Stimulated activated naive CD8-positive, alpha-beta T cell treated with anti-CD3 and anti-CD28 coated beads, Interleukin-15, Interleukin-2, amounts not matched to agents 100 ng/mL and 50 ng/mL, for 24 hours (primary cell): ENCODE measurements around the gene TMC7.
"Not testable (repeated sequence)": the region's sequence is repeated elsewhere in the genome, so short reads cannot be mapped to it uniquely, and the experiment has no call there.

Experiments used
- H3K27ac Mint-ChIP-seq: one replicate; pipeline ENCODE4 v1.8.0; 2021; ENCODE audit warnings: mild to moderate bottlenecking, mixed read lengths
- H3K27me3 Mint-ChIP-seq: one replicate; pipeline ENCODE4 v1.8.0; 2021; ENCODE audit warnings: mixed read lengths
- H3K36me3 Mint-ChIP-seq: one replicate; pipeline ENCODE4 v1.8.0; 2021; ENCODE audit warnings: low read depth, mixed read lengths
- H3K4me1 Mint-ChIP-seq: one replicate; pipeline ENCODE4 v1.8.0; 2021; ENCODE audit warnings: low read depth, mixed read lengths
- H3K4me3 Mint-ChIP-seq: one replicate; pipeline ENCODE4 v1.8.0; 2021; ENCODE audit warnings: mild to moderate bottlenecking, mixed read lengths
- H3K9me3 Mint-ChIP-seq: one replicate; pipeline ENCODE4 v1.8.0; 2021; ENCODE audit warnings: mixed read lengths

Gene TMC7

DNA sequence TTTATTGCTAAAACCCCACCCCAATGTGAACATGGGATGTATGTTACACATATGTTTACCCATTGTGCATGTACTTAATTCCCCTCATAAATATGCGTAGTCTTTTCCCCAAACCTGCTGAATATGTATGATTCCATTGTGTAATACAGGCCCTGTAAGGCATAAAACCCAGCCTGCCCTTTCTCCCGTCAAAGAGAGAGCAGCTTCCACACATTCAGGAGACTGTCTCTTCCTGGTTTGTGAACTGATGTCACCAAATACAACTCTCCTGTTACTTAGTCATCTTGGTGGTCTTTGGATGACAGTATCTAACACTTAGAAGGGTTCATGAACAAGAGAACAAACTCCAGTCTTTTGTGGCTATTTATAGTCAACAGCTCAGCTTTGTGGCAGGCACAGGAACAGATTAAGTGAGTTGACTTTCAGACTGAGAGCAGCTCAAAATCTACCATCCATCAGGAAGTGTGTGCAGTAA lies 24.7 kb upstream of the TMC7 start:
- H3K27ac Mint-ChIP-seq = no peak overlapping the region

DNA sequence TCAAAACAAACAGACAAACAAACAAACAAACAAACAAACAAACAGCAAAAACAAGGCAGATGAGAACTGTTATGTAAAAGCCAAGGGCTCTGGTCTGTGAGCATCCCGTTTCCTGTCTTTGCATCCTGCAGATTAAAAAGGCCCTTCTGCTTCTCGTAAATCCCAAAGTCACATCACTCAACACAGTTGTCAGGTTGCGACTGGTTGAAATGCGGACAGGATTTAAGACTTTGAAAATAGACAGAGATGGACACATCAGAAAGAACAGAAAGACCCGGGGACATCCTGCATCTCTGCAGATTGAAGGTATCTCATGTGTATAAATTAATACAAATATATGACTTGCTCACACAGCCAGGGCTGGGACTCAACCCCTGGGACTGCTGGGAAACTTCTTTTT lies 18.2 kb upstream of the TMC7 start:
- no peaks in the 10 kb centered on the region for H3K27me3 Mint-ChIP-seq
- H3K27ac Mint-ChIP-seq = no peak overlapping the region
- H3K36me3 Mint-ChIP-seq = no peaks in the 10 kb centered on the region
- H3K4me1 Mint-ChIP-seq = peaks cover 8% of the 10 kb centered on the region
- no peaks in the 10 kb centered on the region for H3K9me3 Mint-ChIP-seq
- no peak overlapping the region for H3K4me3 Mint-ChIP-seq

More for the DNA sequence above, 24.7 kb upstream of the TMC7 start:
- Mint-ChIP-seq H3K27me3 (no peaks in the 10 kb centered on the region), H3K4me3 (no peak overlapping the region), H3K36me3 (no peaks in the 10 kb centered on the region), H3K9me3 (no peaks in the 10 kb centered on the region), H3K4me1 (peaks cover 4% of the 10 kb centered on the region)

DNA sequence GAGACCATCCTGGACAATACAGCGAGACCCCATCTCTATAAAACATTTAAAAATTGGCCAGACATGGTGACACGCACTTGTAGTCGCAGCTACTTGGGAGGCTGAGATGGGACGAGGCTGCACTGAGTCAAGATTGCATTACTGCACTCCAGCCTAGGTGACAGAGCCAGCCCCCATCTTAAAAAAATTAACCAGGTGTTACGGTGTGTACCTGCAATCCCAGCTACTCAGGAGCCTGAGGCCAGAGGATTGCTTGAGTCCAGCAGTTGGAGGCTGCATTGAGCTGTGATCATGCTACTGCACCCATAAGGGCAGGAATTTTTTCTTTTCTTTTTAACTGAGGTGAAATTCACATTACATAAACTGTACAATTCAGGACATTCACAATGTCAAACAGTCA lies 16.9 kb upstream of the TMC7 start:
- H3K27me3 Mint-ChIP-seq = no peaks in the 10 kb centered on the region
- H3K4me3 Mint-ChIP-seq = no peak overlapping the region

DNA sequence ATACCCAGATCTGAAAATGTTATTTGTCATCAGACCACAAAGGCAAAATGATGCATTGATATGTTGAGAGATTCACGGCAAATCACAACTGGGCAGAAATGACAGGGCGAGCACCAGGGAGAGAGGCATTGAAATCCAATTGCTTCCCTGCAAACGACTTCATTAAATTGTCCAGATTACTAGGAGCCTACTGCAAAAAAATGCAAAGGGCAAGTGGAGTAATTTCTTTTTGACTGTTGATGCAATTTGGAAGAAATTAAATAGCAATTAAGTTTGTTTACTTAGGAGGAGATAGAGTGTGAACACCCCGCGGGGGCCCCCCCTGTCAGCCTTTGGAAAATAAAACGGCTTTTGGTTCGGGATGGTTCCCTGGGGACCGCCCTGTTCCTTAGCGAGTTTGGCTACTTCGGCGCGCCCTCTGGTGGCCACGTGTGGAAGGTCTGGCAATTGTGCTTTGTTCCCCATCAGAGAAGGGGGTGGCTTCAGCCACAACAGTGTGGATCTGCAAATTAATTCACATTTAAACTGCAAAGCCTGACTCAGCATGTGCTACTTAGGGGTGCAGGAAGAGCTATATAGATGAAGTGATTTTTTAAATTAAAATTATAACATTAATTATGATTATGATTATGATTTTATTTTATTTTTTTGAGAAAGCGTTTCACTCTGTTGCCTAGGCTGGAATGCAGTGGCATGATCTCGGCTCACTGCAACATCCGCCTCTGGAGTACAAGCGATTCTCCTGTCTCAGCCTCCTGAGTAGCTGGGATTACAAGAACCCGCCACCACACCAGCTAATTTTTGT lies 14.5 kb upstream of the TMC7 start:
- H3K4me1 Mint-ChIP-seq = peaks cover 8% of the 10 kb centered on the region
- no peak overlapping the region for H3K27ac Mint-ChIP-seq
- H3K27me3 Mint-ChIP-seq = peaks cover 3% of the 10 kb centered on the region
- H3K4me3 Mint-ChIP-seq = peak overlapping the region; percentile 38
- H3K9me3 Mint-ChIP-seq = no peaks in the 10 kb centered on the region
- no peaks in the 10 kb centered on the region for H3K36me3 Mint-ChIP-seq

More for the DNA sequence above, 16.9 kb upstream of the TMC7 start:
- Mint-ChIP-seq H3K27ac (no peak overlapping the region), H3K4me1 (peaks cover 8% of the 10 kb centered on the region), H3K36me3 (no peaks in the 10 kb centered on the region), H3K9me3 (no peaks in the 10 kb centered on the region)

DNA sequence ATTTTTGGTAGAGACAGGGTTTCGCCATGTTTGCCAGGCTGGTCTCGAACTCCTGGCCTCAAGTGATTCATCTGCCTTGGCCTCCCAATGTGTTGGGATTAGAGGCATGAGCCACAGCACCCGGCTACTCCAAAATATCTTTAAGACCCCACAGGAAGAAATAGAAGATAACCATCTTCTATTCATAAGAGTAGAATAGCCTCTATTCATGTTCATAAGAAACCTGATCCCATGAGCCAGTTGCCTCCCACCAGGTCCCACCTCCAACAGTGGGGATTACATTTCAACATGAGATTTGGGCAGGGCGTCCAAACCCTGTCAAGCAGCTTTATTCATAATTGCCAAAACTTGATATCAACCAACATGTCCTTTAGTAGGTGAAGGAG lies 13.9 kb upstream of the TMC7 start:
- Mint-ChIP-seq H3K27ac (no peak overlapping the region), H3K36me3 (no peaks in the 10 kb centered on the region), H3K27me3 (peaks cover 3% of the 10 kb centered on the region), H3K4me1 (peaks cover 8% of the 10 kb centered on the region), H3K9me3 (no peaks in the 10 kb centered on the region), H3K4me3 (no peak overlapping the region)

DNA sequence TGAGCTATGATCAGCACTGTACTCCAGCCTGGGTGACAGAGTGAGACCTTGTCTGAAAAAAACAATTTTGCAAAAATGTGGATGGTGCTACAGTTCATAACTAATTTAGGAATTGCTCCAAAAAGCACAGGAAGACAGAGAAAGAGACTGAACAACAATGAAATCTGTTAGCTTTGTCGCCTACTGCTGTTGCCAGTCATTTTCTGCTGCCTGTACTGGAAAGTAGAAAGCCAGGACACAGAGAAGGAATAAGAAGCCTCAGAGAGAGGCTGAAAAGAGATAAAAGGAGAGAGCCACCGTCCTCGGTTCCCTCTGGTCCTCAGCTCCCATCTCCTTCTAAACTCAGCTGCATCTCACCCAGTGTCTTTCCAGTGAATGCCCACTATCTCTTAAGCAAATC lies 8.6 kb upstream of the TMC7 start:
- no peaks in the 10 kb centered on the region for H3K4me1 Mint-ChIP-seq
- no peaks in the 10 kb centered on the region for H3K36me3 Mint-ChIP-seq
- no peak overlapping the region for H3K27ac Mint-ChIP-seq
- H3K9me3 Mint-ChIP-seq = no peaks in the 10 kb centered on the region
- H3K4me3 Mint-ChIP-seq = no peak overlapping the region
- H3K27me3 Mint-ChIP-seq = peaks cover 16% of the 10 kb centered on the region

DNA sequence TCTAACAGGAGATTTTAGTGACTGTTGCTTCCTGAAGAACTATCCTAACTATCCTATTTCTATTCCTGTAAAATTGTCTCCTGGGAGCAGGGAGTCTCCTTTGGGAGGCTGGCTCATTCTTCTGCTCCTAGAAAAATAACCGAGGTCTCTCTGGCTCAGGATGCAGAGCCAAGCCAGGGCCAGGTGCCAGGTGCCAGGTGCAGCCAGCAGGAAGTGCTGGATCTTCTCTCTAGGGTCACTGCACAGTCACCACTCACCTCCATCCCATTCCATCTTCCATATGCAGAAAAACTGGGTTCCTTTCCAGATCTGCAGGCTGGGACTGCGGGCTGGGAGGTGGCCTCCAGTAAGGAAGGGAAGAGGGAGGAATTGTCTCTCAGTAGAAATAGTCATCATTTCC lies 3.8 kb upstream of the TMC7 start:
- Mint-ChIP-seq H3K27ac (no peak overlapping the region), H3K4me3 (no peak overlapping the region), H3K36me3 (no peaks in the 10 kb centered on the region), H3K9me3 (no peaks in the 10 kb centered on the region), H3K4me1 (no peaks in the 10 kb centered on the region), H3K27me3 (peaks cover 36% of the 10 kb centered on the region)

DNA sequence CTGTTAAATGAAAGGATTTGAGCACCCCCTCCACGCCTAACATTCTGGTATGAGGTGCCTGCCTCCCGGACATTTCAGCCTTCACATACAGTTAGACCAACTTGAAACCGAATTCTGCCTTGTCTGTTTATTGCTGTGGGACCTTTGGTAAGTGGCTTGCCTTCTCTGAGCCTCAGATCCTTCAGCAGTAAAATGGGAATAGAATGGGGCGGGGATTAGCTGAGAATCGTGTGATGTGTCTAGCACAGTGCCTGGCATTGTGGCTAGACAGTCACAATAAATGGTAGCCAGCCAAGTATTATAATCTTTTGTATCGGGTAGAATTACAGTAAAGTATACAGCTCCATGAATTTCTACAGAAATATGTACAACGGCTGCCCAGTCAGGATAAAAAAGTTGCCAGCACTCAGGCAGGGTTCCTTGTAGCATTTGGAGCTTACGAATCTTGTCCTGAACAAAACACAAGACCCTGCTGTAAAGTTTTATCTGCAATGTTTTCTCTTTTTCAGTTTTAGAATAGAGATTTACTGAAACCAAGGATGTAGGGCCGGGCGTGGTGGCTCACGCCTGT lies 786 bp downstream of the TMC7 start:
- H3K9me3 Mint-ChIP-seq = no peaks in the 10 kb centered on the region
- no peaks in the 10 kb centered on the region for H3K36me3 Mint-ChIP-seq
- H3K4me1 Mint-ChIP-seq = no peaks in the 10 kb centered on the region
- peaks cover 36% of the 10 kb centered on the region for H3K27me3 Mint-ChIP-seq
- H3K4me3 Mint-ChIP-seq = no peak overlapping the region
- H3K27ac Mint-ChIP-seq = no peak overlapping the region

DNA sequence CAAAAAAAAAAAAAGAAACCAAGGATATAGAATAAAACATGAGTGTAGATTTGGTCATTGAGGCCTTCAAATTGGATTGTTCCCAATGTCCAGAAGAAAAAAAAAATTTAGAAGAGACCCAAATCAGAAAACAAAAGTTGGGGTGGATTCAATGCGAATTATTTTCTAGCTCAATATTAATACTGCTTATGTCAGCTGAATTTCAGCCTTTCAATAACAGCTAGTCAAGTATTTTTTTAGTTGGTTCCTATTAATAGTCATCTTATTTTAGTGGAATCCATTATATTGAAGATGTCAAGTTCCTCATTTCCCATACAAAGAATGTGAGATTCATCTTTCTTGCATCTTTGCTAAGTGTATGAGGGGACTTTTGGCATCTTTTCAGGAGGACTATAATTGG lies 1.5 kb downstream of the TMC7 start:
- not testable (repeated sequence) for H3K9me3 Mint-ChIP-seq, H3K4me1 Mint-ChIP-seq, H3K4me3 Mint-ChIP-seq, H3K27ac Mint-ChIP-seq, H3K36me3 Mint-ChIP-seq
- peaks cover 28% of the 10 kb centered on the region for H3K27me3 Mint-ChIP-seq

DNA sequence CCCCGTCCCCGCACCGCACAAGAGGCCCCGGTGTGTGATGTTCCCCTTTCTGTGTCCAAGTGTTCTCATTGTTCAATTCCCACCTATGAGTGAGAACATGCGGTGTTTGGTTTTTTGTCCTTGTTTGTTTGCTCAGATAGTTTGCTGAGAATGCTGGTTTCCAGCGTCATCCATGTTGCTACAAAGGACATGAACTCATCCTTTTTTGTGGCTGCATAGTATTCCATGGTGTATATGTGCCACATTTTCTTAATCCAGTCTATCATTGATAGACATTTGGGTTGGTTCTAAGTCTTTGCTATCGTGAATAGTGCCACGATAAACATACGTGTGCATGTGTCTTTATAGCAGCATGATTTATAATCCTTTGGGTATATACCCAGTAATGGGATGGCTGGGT lies 8.0 kb downstream of the TMC7 start:
- not testable (repeated sequence) for H3K9me3 Mint-ChIP-seq, H3K4me1 Mint-ChIP-seq, H3K36me3 Mint-ChIP-seq, H3K4me3 Mint-ChIP-seq, H3K27ac Mint-ChIP-seq
- H3K27me3 Mint-ChIP-seq = peaks cover 13% of the 10 kb centered on the region

DNA sequence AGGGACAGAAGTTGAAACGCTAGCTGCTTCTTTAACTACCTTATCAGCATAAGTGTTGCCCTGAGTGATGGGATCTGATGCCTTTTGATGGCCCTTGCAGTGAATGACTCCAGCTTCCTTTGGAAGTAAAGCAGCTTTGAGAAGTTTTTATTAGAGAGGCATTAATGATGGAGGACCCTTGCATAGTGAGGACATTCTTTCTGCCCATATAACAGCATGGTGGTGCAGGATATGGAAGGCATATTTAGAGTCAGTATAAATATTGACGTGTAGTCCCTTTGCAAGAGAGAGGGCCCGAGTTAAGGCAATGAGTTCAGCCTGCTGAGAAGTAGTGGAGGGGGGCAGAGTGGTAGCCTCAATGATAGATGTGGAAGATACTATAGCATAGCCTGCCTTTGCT lies 9.8 kb downstream of the TMC7 start:
- H3K4me3 Mint-ChIP-seq, H3K4me1 Mint-ChIP-seq, H3K9me3 Mint-ChIP-seq, H3K27ac Mint-ChIP-seq, H3K36me3 Mint-ChIP-seq: not testable (repeated sequence)
- H3K27me3 Mint-ChIP-seq = peaks cover 10% of the 10 kb centered on the region

DNA sequence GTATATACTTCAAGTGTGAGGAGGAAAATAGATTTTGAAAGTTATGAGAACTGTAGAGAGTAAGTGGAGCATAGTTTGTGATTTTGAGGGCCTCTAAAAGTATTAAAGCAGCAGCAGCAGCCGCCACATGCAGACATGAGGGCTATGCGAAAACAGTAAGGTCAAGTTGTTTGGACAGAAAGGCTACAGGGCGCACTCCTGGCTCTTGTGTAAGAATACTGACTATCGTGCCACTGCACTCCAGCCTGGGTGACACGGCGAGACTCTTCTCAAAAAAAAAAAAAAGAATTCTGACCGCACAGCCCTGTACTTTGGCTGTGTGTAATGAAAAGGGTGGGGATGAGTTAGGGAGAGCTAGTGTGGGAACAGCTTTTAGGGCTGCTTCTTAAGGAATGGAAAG lies 10.4 kb downstream of the TMC7 start:
- not testable (repeated sequence) for H3K4me3 Mint-ChIP-seq, H3K36me3 Mint-ChIP-seq, H3K27ac Mint-ChIP-seq, H3K9me3 Mint-ChIP-seq, H3K4me1 Mint-ChIP-seq
- peaks cover 10% of the 10 kb centered on the region for H3K27me3 Mint-ChIP-seq

DNA sequence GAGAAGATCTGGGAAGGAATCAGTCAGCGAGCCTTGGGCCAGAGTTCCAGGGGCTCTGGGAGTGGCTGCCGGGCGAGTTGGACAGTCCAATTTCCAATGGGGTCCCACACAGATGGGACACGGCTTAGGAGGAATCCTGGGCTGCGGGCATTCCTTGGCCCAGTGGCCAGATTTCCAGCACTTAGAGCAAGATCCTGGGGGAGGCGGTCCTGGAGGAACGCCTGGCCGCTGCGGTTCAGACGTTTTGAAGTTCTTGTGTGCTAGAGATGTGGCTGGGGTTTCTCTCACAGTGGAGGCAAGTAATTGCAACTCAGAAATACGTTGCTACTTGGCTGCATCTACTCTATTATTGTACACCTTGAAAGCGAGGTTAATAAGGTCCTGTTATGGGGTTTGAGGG lies 11.7 kb downstream of the TMC7 start:
- peaks cover 10% of the 10 kb centered on the region for H3K27me3 Mint-ChIP-seq
- H3K4me3 Mint-ChIP-seq, H3K9me3 Mint-ChIP-seq, H3K4me1 Mint-ChIP-seq, H3K27ac Mint-ChIP-seq, H3K36me3 Mint-ChIP-seq: not testable (repeated sequence)

DNA sequence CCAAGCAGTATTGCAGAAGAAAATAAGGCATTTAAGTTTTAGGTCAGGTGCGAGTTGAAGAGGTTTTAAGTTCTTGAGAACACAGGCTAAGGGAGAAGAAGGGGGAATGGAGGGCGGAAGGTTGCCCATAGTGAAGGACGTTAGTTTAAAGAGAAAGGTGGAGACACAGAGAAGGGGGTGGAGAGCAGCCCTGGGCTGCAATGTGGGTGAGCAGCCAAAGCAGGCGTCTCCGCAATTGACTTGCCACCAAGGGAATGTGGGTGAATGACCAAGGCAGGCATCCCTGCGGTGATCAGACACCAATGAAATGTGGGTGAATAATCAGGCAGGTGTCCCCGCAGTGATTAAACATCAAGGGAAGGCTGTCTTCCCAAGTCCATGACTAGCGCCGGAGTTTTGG lies 12.8 kb downstream of the TMC7 start:
- peaks cover 10% of the 10 kb centered on the region for H3K27me3 Mint-ChIP-seq
- not testable (repeated sequence) for H3K4me1 Mint-ChIP-seq, H3K9me3 Mint-ChIP-seq, H3K27ac Mint-ChIP-seq, H3K36me3 Mint-ChIP-seq, H3K4me3 Mint-ChIP-seq

DNA sequence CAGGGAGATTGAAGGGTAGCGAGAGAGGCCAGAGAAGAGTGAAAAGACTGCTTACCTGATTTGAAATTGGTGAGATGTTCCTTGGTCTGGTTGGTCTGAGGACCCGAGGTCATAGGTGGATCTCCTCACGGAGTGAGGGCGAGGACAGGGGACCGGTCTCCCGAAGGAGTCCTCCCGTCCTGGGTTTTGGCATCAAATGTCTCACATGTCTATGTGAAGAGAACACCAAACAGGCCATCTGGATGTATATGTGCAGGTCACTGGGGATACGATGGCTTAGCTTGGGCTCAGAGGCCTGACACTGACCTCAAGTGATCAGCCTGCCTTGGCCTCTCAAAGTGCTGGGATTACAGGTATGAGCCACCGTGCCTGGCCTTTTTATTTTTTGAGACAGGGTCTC lies 13.3 kb downstream of the TMC7 start:
- H3K4me3 Mint-ChIP-seq, H3K9me3 Mint-ChIP-seq, H3K27ac Mint-ChIP-seq, H3K4me1 Mint-ChIP-seq, H3K36me3 Mint-ChIP-seq: not testable (repeated sequence)
- peaks cover 10% of the 10 kb centered on the region for H3K27me3 Mint-ChIP-seq

DNA sequence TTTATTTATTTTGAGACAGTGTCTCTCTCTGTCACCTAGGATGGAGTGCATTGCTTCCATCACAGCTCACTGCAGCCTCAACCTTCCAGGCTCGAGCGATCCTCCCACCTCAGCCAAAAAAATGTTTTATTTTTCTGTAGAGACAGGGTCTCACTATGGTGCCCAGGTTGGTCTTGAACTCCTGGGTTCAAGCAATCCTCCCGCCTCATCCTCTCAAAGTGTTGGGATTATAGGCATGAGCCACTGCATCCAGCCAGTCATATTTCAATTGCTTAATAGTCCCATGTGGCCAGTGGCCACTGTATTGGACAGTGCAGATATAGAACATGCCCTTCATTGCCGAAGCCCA lies 15.3 kb downstream of the TMC7 start:
- Mint-ChIP-seq H3K27me3 (peaks cover 10% of the 10 kb centered on the region), H3K4me3 (no peak overlapping the region), H3K4me1 (peaks cover 2% of the 10 kb centered on the region), H3K9me3 (no peaks in the 10 kb centered on the region), H3K27ac (no peak overlapping the region), H3K36me3 (no peaks in the 10 kb centered on the region)
